ENCODE results near the gene UMAD1. TPM values are rescaled to one million over a fixed set of nuclear protein-coding genes. Genes with fewer than 3 reads are reported as not detected.

UMAD1 gene
- total RNA-seq, 1 donor from 2014 or later = 16.4 TPM

- Histone ChIP-seq H3K9me3 (replicated peaks) (no peaks in the 10 kb centered on the region), H3K27ac (replicated peaks) (no peak overlapping the region), H3K4me3 (no peak overlapping the region), H3K36me3 (no peaks in the 10 kb centered on the region), H3K27me3 (ENCODE audit: low read depth) (no peaks in the 10 kb centered on the region), H3K4me1 (peaks cover 56% of the 10 kb centered on the region)
- DNase-seq = no peak
- intact Hi-C loops (cut with micrococcal nuclease) = no loop called here
- no peak for TF ChIP-seq CTCF (IDR thresholded peaks at IDR 0.05; ENCODE audit: borderline replicate concordance)
These were observed 67.3 kb downstream of the UMAD1 start for GRCh38 chr7:7707806-7708205.

DNA sequence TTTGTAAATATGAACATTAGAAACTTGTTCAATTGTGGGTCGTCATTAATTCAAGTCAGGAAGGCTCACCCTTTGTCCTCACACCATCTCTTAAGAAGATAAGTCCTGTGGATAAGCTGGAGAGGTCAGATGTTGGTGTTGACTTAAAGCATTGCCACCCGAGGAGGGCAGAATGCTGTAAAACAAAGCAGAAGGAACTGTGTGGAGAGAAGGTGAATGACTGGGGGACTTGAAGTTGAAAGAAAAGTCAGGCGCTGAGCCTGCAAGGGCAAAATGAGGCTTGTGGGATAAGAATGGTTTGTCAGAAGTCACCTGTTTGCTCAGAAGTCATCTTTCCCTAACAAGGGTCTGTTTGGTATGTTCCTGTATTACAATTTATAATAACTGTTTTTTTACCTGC is 68.7 kb downstream of the UMAD1 start:
- Histone ChIP-seq H3K36me3 (no peaks in the 10 kb centered on the region), H3K27ac (replicated peaks) (no peak overlapping the region), H3K4me3 (no peak overlapping the region), H3K4me1 (peaks cover 48% of the 10 kb centered on the region), H3K27me3 (ENCODE audit: low read depth) (no peaks in the 10 kb centered on the region), H3K9me3 (replicated peaks) (no peaks in the 10 kb centered on the region)
- intact Hi-C loops (cut with micrococcal nuclease) = no loop called here
- no peak for DNase-seq
- no peak for TF ChIP-seq CTCF (IDR thresholded peaks at IDR 0.05; ENCODE audit: borderline replicate concordance)

DNA sequence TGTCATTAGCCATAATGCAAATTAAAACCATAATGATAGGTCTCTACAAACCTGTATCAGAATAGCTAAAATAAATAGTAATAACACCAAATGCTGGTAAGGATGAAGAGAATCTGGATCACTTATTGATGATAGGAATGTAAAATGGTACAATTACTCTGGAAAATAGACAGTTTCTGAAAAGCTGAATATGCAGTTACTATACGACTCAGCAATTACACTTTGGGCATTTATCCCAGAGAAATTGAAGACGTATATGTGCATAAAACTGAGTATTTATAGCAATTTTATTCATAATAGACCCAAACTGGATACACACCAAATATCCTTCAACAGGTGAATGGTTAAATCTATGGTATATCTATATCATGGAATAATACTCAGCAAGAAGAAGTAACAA is 69.9 kb downstream of the UMAD1 start:
- Histone ChIP-seq H3K9me3 (replicated peaks) (no peaks in the 10 kb centered on the region), H3K27me3 (ENCODE audit: low read depth) (no peaks in the 10 kb centered on the region), H3K4me3 (no peak overlapping the region), H3K27ac (replicated peaks) (no peak overlapping the region), H3K36me3 (no peaks in the 10 kb centered on the region), H3K4me1 (peaks cover 39% of the 10 kb centered on the region)
- intact Hi-C loops (cut with micrococcal nuclease) = no loop called here
- DNase-seq = no peak
- no peak for TF ChIP-seq CTCF (IDR thresholded peaks at IDR 0.05; ENCODE audit: borderline replicate concordance)

DNA sequence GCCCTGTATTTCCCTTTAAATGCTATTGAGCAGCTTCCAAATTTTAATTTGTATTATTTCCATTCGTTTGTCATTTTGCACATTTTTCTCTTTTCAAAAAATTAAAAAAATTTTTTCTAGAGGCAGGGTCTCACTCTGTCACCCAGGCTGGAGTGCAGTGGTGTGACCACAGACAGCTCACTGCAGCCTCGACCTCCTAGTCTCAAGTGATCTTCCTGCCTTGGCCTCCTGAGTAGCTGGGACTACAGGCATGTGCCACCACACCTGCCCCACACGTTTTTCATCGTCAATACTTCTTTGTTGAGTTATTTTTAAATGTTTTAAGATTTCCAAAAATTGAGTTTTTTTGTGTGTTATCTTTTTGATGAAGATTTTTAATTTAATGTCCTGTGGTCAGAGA is 73.2 kb downstream of the UMAD1 start:
- Histone ChIP-seq H3K27me3 (ENCODE audit: low read depth) (no peaks in the 10 kb centered on the region), H3K36me3 (no peaks in the 10 kb centered on the region), H3K27ac (replicated peaks) (no peak overlapping the region), H3K9me3 (replicated peaks) (no peaks in the 10 kb centered on the region), H3K4me1 (peaks cover 8% of the 10 kb centered on the region), H3K4me3 (no peak overlapping the region)
- TF ChIP-seq CTCF (IDR thresholded peaks at IDR 0.05; ENCODE audit: borderline replicate concordance) = no peak
- no peak for DNase-seq
- intact Hi-C loops (cut with micrococcal nuclease) = no loop called here

DNA sequence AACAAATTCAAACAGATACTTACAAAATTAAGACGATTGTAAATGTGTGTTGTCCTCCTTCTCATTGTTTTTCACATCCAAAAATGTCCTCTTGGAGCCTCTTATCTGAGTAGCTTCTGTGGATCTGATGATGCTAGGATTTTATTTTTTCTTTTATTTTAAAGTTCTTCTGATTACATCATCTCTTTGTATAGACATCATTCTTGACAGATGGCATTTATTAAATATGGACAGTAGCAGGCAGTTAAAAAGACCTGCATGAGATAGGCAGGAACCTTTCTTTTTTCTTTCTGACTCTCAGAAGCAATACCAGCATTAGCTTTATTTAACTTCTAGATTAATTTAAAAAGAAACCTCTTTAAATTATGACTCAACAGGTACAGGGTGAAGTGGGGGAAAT is 77.9 kb downstream of the UMAD1 start, which contains the start of gene RPA3:
Gene RPA3, minus strand, starts transcription at position 116 of the 400 bp plus-strand sequence. CDS start 78,189 bp downstream, outside the sequence.
- no peak within 1 kb of the TSS for H3K4me3 ChIP-seq
- no peak within 1 kb of the TSS for H3K27ac ChIP-seq (replicated peaks)
- no peak for DNase-seq
- peaks cover 17% of the 10 kb centered on the region for H3K4me1 ChIP-seq
- no peaks in the 10 kb centered on the region for H3K9me3 ChIP-seq (replicated peaks)
- no peaks in the 10 kb centered on the region for H3K27me3 ChIP-seq (ENCODE audit: low read depth)
- peaks cover 4% of the 10 kb centered on the region for H3K36me3 ChIP-seq
- no peak for TF ChIP-seq CTCF (IDR thresholded peaks at IDR 0.05; ENCODE audit: borderline replicate concordance)
- intact Hi-C loops (cut with micrococcal nuclease) = no loop called here

DNA sequence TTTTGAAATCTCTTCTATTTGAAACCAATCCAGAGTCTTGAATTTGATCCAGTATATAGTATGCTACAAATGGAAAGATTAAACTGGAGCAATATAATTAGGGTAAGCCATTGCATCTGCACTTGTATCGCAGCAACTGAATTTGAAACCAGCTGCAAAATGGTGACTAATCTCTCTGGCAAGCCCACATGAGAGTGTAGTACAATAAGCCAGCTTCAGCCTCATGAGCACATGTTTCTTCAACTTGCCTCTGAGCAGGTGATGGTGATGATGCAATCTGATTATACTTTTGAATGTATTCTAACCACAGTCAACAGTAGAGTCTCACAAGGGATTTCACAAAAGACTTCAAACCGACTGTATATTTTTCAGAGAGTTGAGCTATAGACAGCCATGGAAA is 78.7 kb downstream of the UMAD1 start:
- H3K36me3 ChIP-seq = peaks cover 4% of the 10 kb centered on the region
- peaks cover 18% of the 10 kb centered on the region for H3K4me1 ChIP-seq
- intact Hi-C loops (cut with micrococcal nuclease) = no loop called here
- no peaks in the 10 kb centered on the region for H3K9me3 ChIP-seq (replicated peaks)
- H3K27me3 ChIP-seq (ENCODE audit: low read depth) = no peaks in the 10 kb centered on the region
- no peak for TF ChIP-seq CTCF (IDR thresholded peaks at IDR 0.05; ENCODE audit: borderline replicate concordance)
- DNase-seq = no peak
- no peak overlapping the region for H3K4me3 ChIP-seq
- H3K27ac ChIP-seq (replicated peaks) = no peak overlapping the region
